Measurements from ENCODE around the gene PSD2. TPM values are rescaled to one million over a fixed set of nuclear protein-coding genes. Genes with fewer than 3 reads are reported as not detected.

Gene PSD2
- total RNA-seq, 1 experiment from 2014 or later, result not detected

DNA sequence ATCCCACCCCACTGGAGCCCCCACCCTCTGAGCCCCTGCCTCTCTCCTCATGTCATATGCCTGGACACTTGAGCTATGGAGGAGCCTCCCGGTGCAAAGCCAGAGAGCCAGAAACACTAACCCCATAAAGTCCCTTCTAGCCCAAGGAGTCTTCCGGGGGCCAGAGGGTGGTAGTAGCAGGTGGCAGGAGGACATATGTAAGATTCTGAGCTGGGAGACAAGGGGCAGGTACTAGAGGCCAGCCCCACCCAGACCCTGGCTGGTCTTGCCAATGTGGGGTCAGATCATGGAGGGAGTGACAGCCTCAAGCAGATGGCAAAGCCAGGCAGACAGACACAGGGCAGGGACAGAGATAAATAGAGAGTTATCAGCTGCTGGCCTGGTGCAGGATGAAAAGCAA lies 63.4 kb downstream of the PSD2 start:
- TF ChIP-seq CTCF (IDR thresholded peaks at IDR 0.05; ENCODE audit: unreplicated experiment), result no peak
- no peaks in the 10 kb centered on the region for H3K4me1 Mint-ChIP-seq (ENCODE audit: low read depth, unreplicated experiment)
- CTCF ChIA-PET, result interaction anchor here (0.7 to 1.0 kb wide), 2 partner anchors 9 to 129 kb away, joined by 3 to 5 read pairs; no protein-coding TSS in a partner anchor
- no peaks in the 10 kb centered on the region for H3K36me3 Mint-ChIP-seq (ENCODE audit: insufficient read depth, unreplicated experiment)
- H3K27me3 Mint-ChIP-seq (ENCODE audit: unreplicated experiment), result peaks cover 10% of the 10 kb centered on the region
- no peaks in the 10 kb centered on the region for H3K9me3 Mint-ChIP-seq (ENCODE audit: low read depth, unreplicated experiment)
- H3K27ac Mint-ChIP-seq (ENCODE audit: unreplicated experiment), result no peak overlapping the region
- intact Hi-C loops (cut with micrococcal nuclease; ENCODE audit: unreplicated experiment), result no loop called here
- DNase-seq, result no peak
- BruUV-seq (replicated peaks), result no TSS peak
- H3K4me3 Mint-ChIP-seq (ENCODE audit: low read depth, unreplicated experiment), result no peak overlapping the region

GRCh38 chr5:139861021-139861888 lies 65.6 kb downstream of the PSD2 start:
- no peaks in the 10 kb centered on the region for H3K4me1 Mint-ChIP-seq (ENCODE audit: low read depth, unreplicated experiment)
- H3K36me3 Mint-ChIP-seq (ENCODE audit: insufficient read depth, unreplicated experiment), result no peaks in the 10 kb centered on the region
- no peak overlapping the region for H3K4me3 Mint-ChIP-seq (ENCODE audit: low read depth, unreplicated experiment)
- no peaks in the 10 kb centered on the region for H3K9me3 Mint-ChIP-seq (ENCODE audit: low read depth, unreplicated experiment)
- no peak for TF ChIP-seq CTCF (IDR thresholded peaks at IDR 0.05; ENCODE audit: unreplicated experiment)
- BruUV-seq (replicated peaks), result no TSS peak
- no peak overlapping the region for H3K27ac Mint-ChIP-seq (ENCODE audit: unreplicated experiment)
- CTCF ChIA-PET, result no interaction called here
- DNase-seq, result no peak
- peaks cover 33% of the 10 kb centered on the region for H3K27me3 Mint-ChIP-seq (ENCODE audit: unreplicated experiment)
- intact Hi-C loops (cut with micrococcal nuclease; ENCODE audit: unreplicated experiment), result loop anchor here (10.0 kb wide), 1 partner anchor 226 kb away; no protein-coding TSS in a partner anchor

GRCh38 chr5:139861889-139862207 lies 66.2 kb downstream of the PSD2 start:
- H3K27ac Mint-ChIP-seq (ENCODE audit: unreplicated experiment), result no peak overlapping the region
- H3K36me3 Mint-ChIP-seq (ENCODE audit: insufficient read depth, unreplicated experiment), result no peaks in the 10 kb centered on the region
- peaks cover 39% of the 10 kb centered on the region for H3K27me3 Mint-ChIP-seq (ENCODE audit: unreplicated experiment)
- no TSS peak for BruUV-seq (replicated peaks)
- CTCF ChIA-PET, result interaction anchor here (1.8 kb wide), 1 partner anchor 74 kb away, joined by 14 read pairs; no protein-coding TSS in a partner anchor
- H3K9me3 Mint-ChIP-seq (ENCODE audit: low read depth, unreplicated experiment), result no peaks in the 10 kb centered on the region
- no peak for DNase-seq
- no peak for TF ChIP-seq CTCF (IDR thresholded peaks at IDR 0.05; ENCODE audit: unreplicated experiment)
- H3K4me1 Mint-ChIP-seq (ENCODE audit: low read depth, unreplicated experiment), result no peaks in the 10 kb centered on the region
- intact Hi-C loops (cut with micrococcal nuclease; ENCODE audit: unreplicated experiment), result loop anchor here (10.0 kb wide), 1 partner anchor 227 kb away; no protein-coding TSS in a partner anchor
- no peak overlapping the region for H3K4me3 Mint-ChIP-seq (ENCODE audit: low read depth, unreplicated experiment)

DNA sequence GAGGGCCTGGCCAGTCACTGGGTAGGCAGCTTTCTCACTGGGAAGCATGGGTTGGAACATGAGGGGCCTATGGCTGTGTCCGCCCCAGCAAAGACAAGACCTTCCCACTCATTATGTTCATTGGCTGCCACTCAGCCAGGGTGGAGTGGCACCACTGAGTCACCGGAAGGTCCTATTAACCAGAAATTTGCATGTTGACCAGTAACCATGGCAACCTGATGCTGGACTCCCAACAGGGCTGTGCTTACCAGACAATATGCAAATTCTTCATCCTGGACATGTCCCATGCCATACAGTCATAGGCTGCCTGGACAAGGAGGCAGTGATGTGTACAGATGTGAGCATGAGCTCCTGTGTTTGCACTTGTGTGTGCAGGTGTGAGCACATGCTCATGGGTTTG lies 66.7 kb downstream of the PSD2 start:
- Mint-ChIP-seq H3K4me1 (ENCODE audit: low read depth, unreplicated experiment) (no peaks in the 10 kb centered on the region), H3K27me3 (ENCODE audit: unreplicated experiment) (peaks cover 43% of the 10 kb centered on the region), H3K36me3 (ENCODE audit: insufficient read depth, unreplicated experiment) (no peaks in the 10 kb centered on the region), H3K4me3 (ENCODE audit: low read depth, unreplicated experiment) (no peak overlapping the region), H3K9me3 (ENCODE audit: low read depth, unreplicated experiment) (no peaks in the 10 kb centered on the region), H3K27ac (ENCODE audit: unreplicated experiment) (no peak overlapping the region)
- DNase-seq, result no peak
- intact Hi-C loops (cut with micrococcal nuclease; ENCODE audit: unreplicated experiment), result loop anchor here (10.0 kb wide), 1 partner anchor 228 kb away; no protein-coding TSS in a partner anchor
- CTCF ChIA-PET, result interaction anchor here (1.8 kb wide), 1 partner anchor 75 kb away, joined by 14 read pairs; no protein-coding TSS in a partner anchor
- TF ChIP-seq CTCF (IDR thresholded peaks at IDR 0.05; ENCODE audit: unreplicated experiment), result no peak
- no TSS peak for BruUV-seq (replicated peaks)

Measured in Calu3 (cell line).